Esophagus squamous epithelium (tissue), 5 donors: ENCODE data around the gene ALPK3. TPM values are rescaled to one million over a fixed set of nuclear protein-coding genes. Genes with fewer than 3 reads are reported as not detected.
A peak's percentile ranks its signal among the peaks of the same experiment; 100 is the strongest.

Source experiments
- DNase-seq: peaks from one replicate; lab custom pipeline; 2025; lab: John Stamatoyannopoulos, UW
- H3K27ac ChIP-seq, 4 donors: fragments of 200-600 bp; sonication (generic); one replicate each; pipeline ENCODE4 v1.5.1; 2016 to 2019; ENCODE audit warnings: mild to moderate bottlenecking in 1 of 4
- H3K27me3 ChIP-seq, 4 donors: fragments of 200-600 bp; sonication (generic); 1 replicate in 3 of 4; 2 replicates in 1 of 4; pipeline versions ENCODE4 v1.5.1 to v1.6.0; 2017 to 2021; ENCODE audit warnings: antibody characterized with exemption in 1 of 4
- H3K36me3 ChIP-seq, 3 donors: fragments of 200-600 bp; sonication (generic); one replicate each; pipeline ENCODE4 v1.5.1; 2016 to 2019
- H3K4me1 ChIP-seq, 3 donors: fragments of 200-600 bp; sonication (generic); one replicate each; pipeline ENCODE4 v1.5.1; 2017 to 2019
- H3K4me3 ChIP-seq, 4 donors: fragments of 200-600 bp; sonication (generic); 1 replicate in 3 of 4; 2 replicates in 1 of 4; pipeline ENCODE4 v1.5.1; 2016 to 2019; ENCODE audit warnings: mild to moderate bottlenecking in 2 of 4, moderate library complexity in 1 of 4
- H3K9me3 ChIP-seq, 3 donors: fragments of 200-600 bp; sonication (generic); one replicate each; pipeline ENCODE4 v1.5.1; 2016 to 2019
- CTCF ChIP-seq, 6 experiments: fragments of 450-650 bp in 4 of 6; fragments of 200-600 bp in 2 of 6; sonication (generic) in 2 of 6; IDR thresholded peaks; one replicate each; pipeline ENCODE4 v1.5.1; 2016 to 2019; ENCODE audit warnings: antibody characterized with exemption in 6 of 6, mild to moderate bottlenecking in 4 of 6, moderate library complexity in 4 of 6
- POLR2A ChIP-seq, 4 donors: fragments of 450-650 bp; IDR thresholded peaks; one replicate each; pipeline ENCODE4 v1.6.1; 2017; ENCODE audit warnings: antibody characterized with exemption in 4 of 4, mild to moderate bottlenecking in 4 of 4, moderate library complexity in 3 of 4
- WGBS, 2 donors: methylation state at CpG; one replicate each; pipeline ENCODE4 v1.1.5; 2018; 5-methylcytosine and 5-hydroxymethylcytosine counted together
- intact Hi-C: fragments of 100-400 bp; cut with DNase I; formaldehyde crosslinking; loops from one replicate; pipeline ENCODE4 v1.15.0; 2022
- total RNA-seq, 4 donors: library from RNA; depleted of rRNA; stranded (reverse); fragments of >200 nt; gene quantifications; one replicate each; pipeline ENCODE4 v1.1.0, GENCODE V29; 2016
- donor health status: DM: yes; HTN: yes; CAD: no.

Gene ALPK3
- total RNA-seq, 4 donors from 2014 or later, result 1.8 to 4.2 (median 2.7) TPM

GRCh38 chr15:84878504-84878903 is 61.3 kb downstream of the ALPK3 start:
- no peak overlapping the region for H3K27ac ChIP-seq
- H3K4me1 ChIP-seq, result peaks cover 0 to 9% (median 0%) of the 10 kb centered on the region in 3 donors
- peaks cover 0 to 3% (median 0%) of the 10 kb centered on the region in 4 donors for H3K27me3 ChIP-seq
- no peak overlapping the region for H3K4me3 ChIP-seq
- intact Hi-C loops, result no loop called here
- 29 to 75% methylated on average over 2 to 3 of the region's 4 CpGs for WGBS, 2 donors
- no peaks in the 10 kb centered on the region for H3K36me3 ChIP-seq
- no peak for DNase-seq
- TF ChIP-seq CTCF (IDR thresholded peaks at IDR 0.05), result peak in 5 of 6 experiments; percentile 60 to 78 (median 65)
- TF ChIP-seq POLR2A (IDR thresholded peaks at IDR 0.05), result no peak
- H3K9me3 ChIP-seq, result no peaks in the 10 kb centered on the region

- intact Hi-C loops, result no loop called here
- TF ChIP-seq CTCF (IDR thresholded peaks at IDR 0.05) (no peak), POLR2A (IDR thresholded peaks at IDR 0.05) (no peak)
- no peak overlapping the region for H3K4me3 ChIP-seq
- no peak overlapping the region for H3K27ac ChIP-seq
- H3K9me3 ChIP-seq, result no peaks in the 10 kb centered on the region
- H3K36me3 ChIP-seq, result no peaks in the 10 kb centered on the region
- H3K27me3 ChIP-seq, result peaks cover 0 to 3% (median 0%) of the 10 kb centered on the region in 4 donors
- DNase-seq, result no peak
- peaks cover 0 to 9% (median 0%) of the 10 kb centered on the region in 3 donors for H3K4me1 ChIP-seq
- WGBS, 2 donors, result 87 to 90% methylated on average over 6 to 10 of the region's 11 CpGs
Measured at GRCh38 chr15:84879088-84879780, 62.1 kb downstream of the ALPK3 start.

- 73 to 85% methylated on average over 3 of the region's 3 CpGs for WGBS, 2 donors
Measured at GRCh38 chr15:84880007-84880406, 62.9 kb downstream of the ALPK3 start.

GRCh38 chr15:84880822-84881519 is 63.8 kb downstream of the ALPK3 start:
- intact Hi-C loops, result no loop called here
- Histone ChIP-seq H3K27me3 (peaks cover 0 to 3% (median 0%) of the 10 kb centered on the region in 4 donors), H3K27ac (no peak overlapping the region), H3K36me3 (no peaks in the 10 kb centered on the region), H3K4me3 (no peak overlapping the region), H3K9me3 (no peaks in the 10 kb centered on the region), H3K4me1 (peaks cover 0 to 9% (median 0%) of the 10 kb centered on the region in 3 donors)
- TF ChIP-seq CTCF (IDR thresholded peaks at IDR 0.05), result no peak
- TF ChIP-seq POLR2A (IDR thresholded peaks at IDR 0.05), result no peak
- no peak for DNase-seq
- 74 to 96% methylated on average over 3 to 6 of the region's 8 CpGs for WGBS, 2 donors

More at GRCh38 chr15:84880007-84880406, 62.9 kb downstream of the ALPK3 start:
- intact Hi-C loops, result no loop called here
- H3K36me3 ChIP-seq, result no peaks in the 10 kb centered on the region
- peaks cover 0 to 9% (median 0%) of the 10 kb centered on the region in 3 donors for H3K4me1 ChIP-seq
- H3K27ac ChIP-seq, result no peak overlapping the region
- H3K9me3 ChIP-seq, result no peaks in the 10 kb centered on the region
- H3K4me3 ChIP-seq, result no peak overlapping the region
- TF ChIP-seq POLR2A (IDR thresholded peaks at IDR 0.05) (no peak), CTCF (IDR thresholded peaks at IDR 0.05) (no peak)
- peaks cover 0 to 3% (median 0%) of the 10 kb centered on the region in 4 donors for H3K27me3 ChIP-seq
- DNase-seq, result no peak

- peaks cover 0 to 3% (median 0%) of the 10 kb centered on the region in 4 donors for H3K27me3 ChIP-seq
Measured at GRCh38 chr15:84881520-84881830, 64.3 kb downstream of the ALPK3 start.

More at GRCh38 chr15:84881520-84881830, 64.3 kb downstream of the ALPK3 start:
- intact Hi-C loops, result no loop called here
- Histone ChIP-seq H3K27ac (no peak overlapping the region), H3K4me1 (peaks cover 0 to 9% (median 0%) of the 10 kb centered on the region in 3 donors), H3K9me3 (no peaks in the 10 kb centered on the region), H3K36me3 (no peaks in the 10 kb centered on the region), H3K4me3 (no peak overlapping the region)
- WGBS, 2 donors, result 74 to 80% methylated on average over 5 to 7 of the region's 7 CpGs
- no peak for TF ChIP-seq POLR2A (IDR thresholded peaks at IDR 0.05)
- DNase-seq, result no peak
